GM12878 (cell line): Measurements from ENCODE around the gene ANO1. TPM values are rescaled to one million over a fixed set of nuclear protein-coding genes. Genes with fewer than 3 reads are reported as not detected.

Experiments used
- ATAC-seq: fragments of 200-7000 bp; cut with Tn5 transposase; 3 replicates; pipeline ENCODE4 v1.9.1; 2020; ENCODE audit warnings: mild to moderate bottlenecking, moderate library complexity
- BruUV-seq: library from RNA; stranded (reverse); fragments of 400-500 nt; replicated peaks from 2 replicates; lab custom pipeline; 2021; lab: Mats Ljungman, UMichigan
- CTCF ChIA-PET: fragments of 300-600 bp; sonication (Branson Sonifier 250); formaldehyde crosslinking; extraction: SDS; loops from one replicate; lab custom pipeline; 2021; ENCODE audit warnings: inconsistent platforms; lab: Yijun Ruan, JAX
- POLR2A ChIA-PET: fragments of 350-600 bp; formaldehyde crosslinking; extraction: SDS; loops from one replicate; lab custom pipeline; 2021; ENCODE audit warnings: inconsistent platforms; lab: Charles Lee
- RAD21 ChIA-PET: fragments of 300-600 bp; sonication (Branson Sonifier 250); formaldehyde crosslinking; loops from one replicate; lab custom pipeline; 2023; ENCODE audit warnings: antibody characterized with exemption; ENCODE audit not compliant: unreplicated experiment; lab: Charles Lee
- SMC1A ChIA-PET: fragments of 300-600 bp; sonication (Branson Sonifier 250); formaldehyde crosslinking; loops from one replicate; lab custom pipeline; 2023; ENCODE audit not compliant: unreplicated experiment, uncharacterized antibody; lab: Charles Lee
- DNase-seq: peaks from one replicate; pipeline ENCODE4 v3.0.0-alpha.2; 2011; ENCODE audit warnings: low read depth, low spot score
- FAIRE-seq: peaks from 3 replicates; lab custom pipeline; 2011; peaks lifted over from hg19 to GRCh38; lab: Jason Lieb, UNC
- H2AFZ ChIP-seq: 2 replicates; pipeline ENCODE4 v1.6.0; 2011; ENCODE audit warnings: low read depth, low read length, control low read depth; ENCODE audit not compliant: control insufficient read depth
- H3K27ac ChIP-seq: 2 replicates; pipeline ENCODE4 v1.5.1; 2011; ENCODE audit warnings: control low read depth; ENCODE audit not compliant: control insufficient read depth, insufficient read depth
- H3K27me3 ChIP-seq, 2 experiments: replicated peaks in 1 of 2; 2 replicates each; pipeline versions ENCODE4 v1.6.0 to v1.6.1; 2011; ENCODE audit warnings: low read length in 1 of 2; ENCODE audit not compliant: control insufficient read depth in 2 of 2, insufficient read depth in 2 of 2
- H3K36me3 ChIP-seq, 2 experiments: 2 replicates each; pipeline ENCODE4 v1.5.1; 2011; ENCODE audit warnings: low read length in 1 of 2; ENCODE audit not compliant: control insufficient read depth in 2 of 2, insufficient read depth in 2 of 2
- H3K4me1 ChIP-seq: 2 replicates; pipeline ENCODE4 v1.6.1; 2011; ENCODE audit warnings: mild to moderate bottlenecking, low read length, moderate library complexity, mixed read lengths; ENCODE audit not compliant: control insufficient read depth, insufficient read depth
- H3K4me2 ChIP-seq: 2 replicates; pipeline ENCODE4 v1.6.0; 2011; ENCODE audit warnings: control low read depth; ENCODE audit not compliant: control insufficient read depth, insufficient read depth
- H3K4me3 ChIP-seq: fragments of 200-600 bp; sonication (generic); 2 replicates; pipeline ENCODE4 v1.5.1; 2016
- H3K79me2 ChIP-seq: 2 replicates; pipeline ENCODE4 v1.6.0; 2011; ENCODE audit warnings: low read length; ENCODE audit not compliant: control insufficient read depth, insufficient read depth
- H3K9ac ChIP-seq: 2 replicates; pipeline ENCODE4 v1.8.0; 2011; ENCODE audit warnings: low read length, control low read depth, mixed read lengths; ENCODE audit not compliant: control insufficient read depth, insufficient read depth
- H3K9me3 ChIP-seq: replicated peaks from 3 replicates; pipeline ENCODE4 v1.5.1; 2011; ENCODE audit warnings: mild to moderate bottlenecking, low read length; ENCODE audit not compliant: control insufficient read depth, insufficient read depth
- H4K20me1 ChIP-seq: 2 replicates; pipeline ENCODE4 v1.6.0; 2011; ENCODE audit not compliant: control insufficient read depth, insufficient read depth
- BCL3 ChIP-seq: IDR thresholded peaks from 2 replicates; pipeline ENCODE4 v1.6.1; 2011; ENCODE audit warnings: borderline replicate concordance, low read depth, mild to moderate bottlenecking, moderate library complexity, low read length; ENCODE audit not compliant: insufficient read depth, poor library complexity, severe bottlenecking
- BHLHE40 ChIP-seq, 2 experiments: fragments of 450-650 bp in 1 of 2; IDR thresholded peaks; 2 replicates each; pipeline ENCODE4 v1.6.1; 2011 to 2017; ENCODE audit warnings: low read depth in 2 of 2, borderline replicate concordance in 1 of 2, improper control_type of control experiment in 1 of 2, low read length in 1 of 2, mild to moderate bottlenecking in 1 of 2
- CBX3 ChIP-seq: fragments of 200-600 bp; sonication (generic); IDR thresholded peaks from 2 replicates; pipeline ENCODE4 v1.6.1; 2016; ENCODE audit warnings: low read depth, borderline replicate concordance
- POU2F2 ChIP-seq: IDR thresholded peaks from 3 replicates; pipeline ENCODE4 v1.6.1; 2011; ENCODE audit warnings: low read depth, mild to moderate bottlenecking, low read length, borderline replicate concordance
- RAD21 ChIP-seq: IDR thresholded peaks from 2 replicates; pipeline ENCODE4 v1.6.1; 2011; ENCODE audit warnings: mild to moderate bottlenecking, low read depth, low read length, moderate library complexity; ENCODE audit not compliant: insufficient read depth
- SP1 ChIP-seq: IDR thresholded peaks from one replicate; pipeline ENCODE4 v1.6.1; 2011; ENCODE audit warnings: low read depth, low read length
- TCF3 ChIP-seq: IDR thresholded peaks from 2 replicates; pipeline ENCODE4 v1.6.1; 2012; ENCODE audit warnings: low read depth, mild to moderate bottlenecking, low read length, borderline replicate concordance; ENCODE audit not compliant: insufficient read depth
- ZNF207 ChIP-seq: fragments of 450-650 bp; IDR thresholded peaks from 2 replicates; pipeline ENCODE4 v1.6.1; 2014; ENCODE audit warnings: antibody characterized with exemption, mild to moderate bottlenecking, borderline replicate concordance
- whole genome bisulfite sequencing: methylation state at CpG from one replicate; pipeline ENCODE4 v1.1.6; 2016; ENCODE audit warnings: low lambda C conversion rate; ENCODE audit not compliant: insufficient replicate concordance, insufficient coverage; ENCODE audit errors: missing lambda C conversion rate; 5-methylcytosine and 5-hydroxymethylcytosine counted together
- in situ Hi-C: fragments of 300-500 bp; cut with MboI; formaldehyde crosslinking; loops from 9 replicates; pipeline ENCODE4 v1.14.3; 2018; ENCODE audit warnings: mixed read lengths
- intact Hi-C: fragments of 100-400 bp; cut with micrococcal nuclease; formaldehyde crosslinking; loops from one replicate; pipeline ENCODE4 v1.14.2; 2022; ENCODE audit not compliant: unreplicated experiment
- polyA plus RNA-seq, 11 experiments: library from polyadenylated mRNA; depleted of rRNA in 4 of 11; unstranded in 6 of 11; stranded (reverse) in 5 of 11; fragments of >200 nt; fragmentation: Nextera tagmentation in 4 of 11; fragmentation: Illumina TruSeq in 1 of 11; extraction: Ambion mirVana in 4 of 11; extraction: Trizol in 1 of 11; gene quantifications; 1 replicate in 1 of 11; 2 replicates in 10 of 11; pipeline versions ENCODE4 v1.2.1 to v1.2.3, GENCODE V29; 2011 to 2016; ENCODE audit warnings: inconsistent platforms in 2 of 11, missing spikeins in 2 of 11, low read depth in 1 of 11
- total RNA-seq, 4 experiments: library from RNA; depleted of rRNA in 3 of 4; stranded (reverse); fragments of >200 nt in 3 of 4; fragmentation: Illumina TruSeq in 1 of 4; extraction: Trizol in 1 of 4; gene quantifications; 2 replicates each; pipeline versions ENCODE4 v1.2.1 to v1.2.3, GENCODE V29; 2013 to 2021

The ANO1 gene
- total and polyA plus RNA-seq, 10 of the 15 experiments (the other 5 are each of a cell fraction or from before 2014, with no cell fraction given), result 0.01 to 0.38 (median 0.06) TPM; not detected in 7

DNA sequence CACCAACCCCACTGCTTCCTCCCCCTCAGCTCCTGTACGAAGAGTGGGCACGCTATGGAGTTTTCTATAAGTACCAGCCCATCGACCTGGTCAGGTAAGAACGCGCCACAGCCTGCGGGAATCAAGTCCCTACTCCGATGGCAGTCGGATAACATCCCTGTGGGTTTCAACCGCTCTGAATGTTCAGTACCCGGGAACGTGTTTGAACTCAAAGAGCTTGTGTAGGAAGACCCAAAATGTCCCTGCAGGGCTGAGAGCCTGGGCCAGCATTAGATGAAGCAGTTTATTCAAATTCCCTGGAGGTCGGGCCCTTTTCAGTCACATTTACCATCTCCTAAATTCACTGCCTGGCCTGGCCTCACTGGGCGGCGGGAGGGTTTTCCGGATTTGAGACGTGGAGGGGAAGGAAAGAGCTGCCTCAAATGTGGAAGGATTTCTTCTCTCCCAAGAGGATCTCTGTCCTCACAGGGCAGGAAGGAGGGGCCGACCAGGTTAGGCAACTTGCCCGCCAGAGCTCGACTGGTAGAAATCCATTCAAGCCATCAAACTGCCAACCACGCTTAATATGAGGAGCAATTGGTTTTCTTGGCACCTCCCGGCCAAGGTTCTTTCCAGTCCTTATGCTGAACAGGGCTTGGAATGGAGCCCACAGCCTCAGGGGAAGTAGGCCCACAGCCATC, 46.3 kb downstream of the ANO1 start:
- in situ Hi-C loops (no loop called here), intact Hi-C loops (no loop called here)
- Histone ChIP-seq H3K9ac (no peak overlapping the region), H3K27ac (no peak overlapping the region), H3K79me2 (no peaks in the 10 kb centered on the region), H3K4me2 (no peak overlapping the region), H2AFZ (no peak overlapping the region), H3K27me3 (no peaks in the 10 kb centered on the region; a peak in 1 of 4 replicates), H3K4me1 (no peaks in the 10 kb centered on the region), H3K4me3 (no peak overlapping the region), H4K20me1 (no peaks in the 10 kb centered on the region), H3K9me3 (no peaks in the 10 kb centered on the region), H3K36me3 (no peaks in the 10 kb centered on the region)
- SMC1A ChIA-PET, result no interaction called here
- RAD21 ChIA-PET, result no interaction called here
- no TSS peak for BruUV-seq
- TF ChIP-seq BCL3 (no peak), SP1 (no peak), TCF3 (no peak), POU2F2 (no peak), RAD21 (no peak), ZNF207 (no peak), BHLHE40 (IDR thresholded peaks at IDR 0.05; ENCODE audit: borderline replicate concordance in 1 of 2, low read depth in 2 of 2, low read length in 1 of 2) (no peak), CBX3 (no peak)
- WGBS, result 47% methylated on average over 21 of the region's 21 CpGs
- CTCF ChIA-PET, result no interaction called here
- DNase-seq (no peak), FAIRE-seq (no peak), ATAC-seq (no peak)
- POLR2A ChIA-PET, result no interaction called here
